Measurements from ENCODE around the gene DAB2. TPM values are rescaled to one million over a fixed set of nuclear protein-coding genes. Genes with fewer than 3 reads are reported as not detected.

DAB2 gene
- total RNA-seq, 1 donor from 2014 or later = 72.7 TPM

GRCh38 chr5:39390945-39391344, 33.8 kb downstream of the DAB2 start:
- DNase-seq (ENCODE audit: low read depth, low spot score) = no peak

- DNase-seq (ENCODE audit: low read depth, low spot score) = no peak
Observed at GRCh38 chr5:39387293-39387692, 37.5 kb downstream of the DAB2 start.

- no peak for DNase-seq (ENCODE audit: low read depth, low spot score)
Observed at GRCh38 chr5:39384271-39384670, 40.5 kb downstream of the DAB2 start.

GRCh38 chr5:39381376-39381775, 43.4 kb downstream of the DAB2 start:
- no peak for DNase-seq (ENCODE audit: low read depth, low spot score)

GRCh38 chr5:39379693-39380092, 45.1 kb downstream of the DAB2 start:
- DNase-seq (ENCODE audit: low read depth, low spot score) = no peak

GRCh38 chr5:39377613-39378012, 47.2 kb downstream of the DAB2 start:
- DNase-seq (ENCODE audit: low read depth, low spot score) = no peak

- no peak for DNase-seq (ENCODE audit: low read depth, low spot score)
Observed at GRCh38 chr5:39376293-39376714, 48.5 kb downstream of the DAB2 start.

GRCh38 chr5:39373791-39374190, 51.0 kb downstream of the DAB2 start:
- no peak for DNase-seq (ENCODE audit: low read depth, low spot score)

GRCh38 chr5:39371367-39371635, 53.5 kb downstream of the DAB2 start:
- DNase-seq (ENCODE audit: low read depth, low spot score) = no peak

- no peak for DNase-seq (ENCODE audit: low read depth, low spot score)
Observed at GRCh38 chr5:39370555-39371366, 54.0 kb downstream of the DAB2 start.

GRCh38 chr5:39369123-39369815, 55.5 kb downstream of the DAB2 start:
- DNase-seq (ENCODE audit: low read depth, low spot score) = no peak

- no peak for DNase-seq (ENCODE audit: low read depth, low spot score)
Observed at GRCh38 chr5:39368116-39368515, 56.7 kb downstream of the DAB2 start.

GRCh38 chr5:39367711-39368110, 57.1 kb downstream of the DAB2 start:
- no peak for DNase-seq (ENCODE audit: low read depth, low spot score)

GRCh38 chr5:39364367-39364766, 60.4 kb downstream of the DAB2 start, which contains the start of gene C9:
Gene C9, minus strand, starts transcription at chr5:39364495. Its CDS starts 31 bp downstream, at chr5:39364464.
- DNase-seq (ENCODE audit: low read depth, low spot score) = no peak

GRCh38 chr5:39363217-39363616, 61.6 kb downstream of the DAB2 start:
- DNase-seq (ENCODE audit: low read depth, low spot score) = no peak

GRCh38 chr5:39362646-39363045, 62.1 kb downstream of the DAB2 start:
- DNase-seq (ENCODE audit: low read depth, low spot score) = no peak

- no peak for DNase-seq (ENCODE audit: low read depth, low spot score)
Observed at GRCh38 chr5:39361306-39361705, 63.5 kb downstream of the DAB2 start.

- DNase-seq (ENCODE audit: low read depth, low spot score) = peak; percentile 77
Observed at GRCh38 chr5:39360471-39361111, 64.2 kb downstream of the DAB2 start.

- no peak for DNase-seq (ENCODE audit: low read depth, low spot score)
Observed at GRCh38 chr5:39356263-39356662, 68.5 kb downstream of the DAB2 start.

- no peak for DNase-seq (ENCODE audit: low read depth, low spot score)
Observed at GRCh38 chr5:39355324-39355723, 69.5 kb downstream of the DAB2 start.

- no peak for DNase-seq (ENCODE audit: low read depth, low spot score)
Observed at GRCh38 chr5:39353717-39354399, 70.9 kb downstream of the DAB2 start.

GRCh38 chr5:39352951-39353350, 71.8 kb downstream of the DAB2 start:
- no peak for DNase-seq (ENCODE audit: low read depth, low spot score)
